ENCODE measurements around the gene PKP2.

DNA sequence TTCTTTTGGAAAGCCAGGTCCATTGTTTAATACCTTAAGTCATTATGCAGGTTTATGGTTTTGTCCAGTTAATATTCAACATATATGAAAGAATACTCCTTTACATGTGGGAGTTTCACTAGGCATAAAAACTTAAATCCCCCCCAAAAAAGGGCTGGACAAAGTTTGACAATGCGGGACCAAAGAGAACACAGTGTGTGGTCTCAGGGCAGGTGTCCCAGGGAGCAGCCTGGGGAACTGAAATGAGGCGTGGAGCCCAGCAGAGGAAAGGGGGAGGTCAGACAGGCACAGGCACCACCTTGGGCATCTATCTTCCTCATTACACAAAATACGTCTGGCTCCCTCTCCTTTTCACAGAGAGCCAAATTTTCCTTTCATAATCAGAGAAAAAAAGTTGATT lies 22.5 kb downstream of the PKP2 start:
- TF ChIP-seq EZH2 (IDR thresholded peaks at IDR 0.05; ENCODE audit: borderline replicate concordance) (no peak), CTCF (IDR thresholded peaks at IDR 0.05; ENCODE audit: poor library complexity) (no peak), EZH2phosphoT487 (IDR thresholded peaks at IDR 0.05; ENCODE audit: low read depth, severe bottlenecking, unreplicated experiment) (no peak)
